ENCODE results near the gene UBE2L5. TPM values are rescaled to one million over a fixed set of nuclear protein-coding genes. Genes with fewer than 3 reads are reported as not detected.

The UBE2L5 gene
- total and polyA plus RNA-seq, 11 donors, result 0.32 TPM; not detected in 10

DNA sequence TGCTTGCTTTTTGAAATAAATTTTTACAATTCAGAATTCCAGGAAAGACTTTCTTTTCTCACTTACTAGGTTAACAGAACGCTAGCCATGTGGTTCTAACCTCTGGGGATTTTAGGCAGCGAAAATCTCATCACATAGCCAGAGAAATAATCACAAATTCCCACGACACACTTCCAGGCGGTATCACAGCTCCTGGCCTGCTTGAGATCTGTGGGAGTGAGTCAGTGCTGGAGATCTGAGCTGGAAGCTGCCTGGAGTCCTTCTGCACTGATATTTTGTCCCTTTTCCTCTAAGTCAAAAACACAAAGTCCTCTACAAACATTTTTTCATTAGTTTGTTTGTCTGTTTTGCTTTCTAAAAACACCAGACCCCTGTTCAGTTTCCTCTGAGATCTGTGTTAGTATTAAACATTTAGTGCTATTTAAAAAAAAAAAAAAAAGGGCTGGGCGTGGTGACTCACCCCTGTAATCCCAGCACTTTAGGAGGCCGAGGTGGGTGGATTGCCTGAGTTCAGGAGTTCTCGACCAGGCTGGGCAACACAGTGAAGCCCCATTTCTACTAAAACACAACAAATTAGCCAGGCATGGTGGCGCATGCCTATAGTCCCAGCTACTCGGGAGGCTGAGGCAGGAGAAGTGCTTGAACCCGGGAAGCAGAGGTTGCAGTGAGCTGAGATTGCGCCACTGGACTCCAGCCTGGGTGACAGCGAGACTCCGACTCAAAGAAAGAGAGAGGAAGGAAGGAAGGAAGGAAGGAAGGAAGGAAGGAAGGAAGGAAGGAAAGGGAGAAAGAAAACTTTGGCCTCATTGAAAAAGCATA, 12.2 kb upstream of the UBE2L5 start:
- Histone ChIP-seq H3K9me3 (no peaks in the 10 kb centered on the region), H3K27me3 (no peaks in the 10 kb centered on the region), H3K27ac (peak overlapping the region in 7 of 12 donors; percentile 56 to 92 (median 79)), H3K36me3 (no peaks in the 10 kb centered on the region), H3K4me1 (peaks cover 0 to 22% (median 8%) of the 10 kb centered on the region in 12 donors), H3K4me3 (no peak overlapping the region)
- WGBS, 4 donors, result 71 to 76% (median 74%) methylated on average over 13 of the region's 13 CpGs
- intact Hi-C loops (cut with DNase I), result loop anchor here in 8 of 10 donors (2.0 to 10.0 kb wide), 13 partner anchors 32 to 392 kb away; partner anchors contain the start of genes USPL1 (in 2 of the 8), HMGB1 (in 1 of the 8) and KATNAL1 (in 1 of the 8)
- ATAC-seq (peak in 3 of 4 donors; percentile 48 to 54 (median 51)), DNase-seq (peak in 4 of 5 donors; percentile 17 to 43 (median 28))
- TF ChIP-seq, protein P1, sequence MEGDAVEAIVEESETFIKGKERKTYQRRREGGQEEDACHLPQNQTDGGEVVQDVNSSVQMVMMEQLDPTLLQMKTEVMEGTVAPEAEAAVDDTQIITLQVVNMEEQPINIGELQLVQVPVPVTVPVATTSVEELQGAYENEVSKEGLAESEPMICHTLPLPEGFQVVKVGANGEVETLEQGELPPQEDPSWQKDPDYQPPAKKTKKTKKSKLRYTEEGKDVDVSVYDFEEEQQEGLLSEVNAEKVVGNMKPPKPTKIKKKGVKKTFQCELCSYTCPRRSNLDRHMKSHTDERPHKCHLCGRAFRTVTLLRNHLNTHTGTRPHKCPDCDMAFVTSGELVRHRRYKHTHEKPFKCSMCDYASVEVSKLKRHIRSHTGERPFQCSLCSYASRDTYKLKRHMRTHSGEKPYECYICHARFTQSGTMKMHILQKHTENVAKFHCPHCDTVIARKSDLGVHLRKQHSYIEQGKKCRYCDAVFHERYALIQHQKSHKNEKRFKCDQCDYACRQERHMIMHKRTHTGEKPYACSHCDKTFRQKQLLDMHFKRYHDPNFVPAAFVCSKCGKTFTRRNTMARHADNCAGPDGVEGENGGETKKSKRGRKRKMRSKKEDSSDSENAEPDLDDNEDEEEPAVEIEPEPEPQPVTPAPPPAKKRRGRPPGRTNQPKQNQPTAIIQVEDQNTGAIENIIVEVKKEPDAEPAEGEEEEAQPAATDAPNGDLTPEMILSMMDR (IDR thresholded peaks at IDR 0.05), result no peak
- TF ChIP-seq POLR2A (IDR thresholded peaks at IDR 0.05), result no peak

DNA sequence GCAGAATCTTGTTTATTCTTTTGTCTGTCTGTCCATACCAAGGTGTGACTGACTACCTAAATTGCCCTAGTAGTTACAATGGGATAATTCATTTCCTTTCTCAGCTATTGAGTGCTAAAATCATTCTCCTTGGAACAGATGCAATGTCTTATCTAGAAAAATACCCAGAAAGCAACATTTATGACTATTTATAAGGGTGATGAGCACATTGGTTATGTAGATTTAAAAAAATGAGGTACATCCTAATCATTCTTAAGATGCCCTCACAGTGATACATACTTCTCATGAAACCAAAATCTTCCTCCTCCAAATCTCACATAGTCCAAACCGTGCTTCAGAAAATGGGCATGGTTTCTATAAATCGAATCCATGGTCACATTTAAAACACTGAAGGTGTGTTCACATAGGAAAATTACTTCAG, 11.6 kb upstream of the UBE2L5 start:
- Histone ChIP-seq H3K9me3 (no peaks in the 10 kb centered on the region), H3K27ac (peak overlapping the region in 2 of 12 donors; percentile 79 to 88), H3K4me1 (peaks cover 0 to 22% (median 8%) of the 10 kb centered on the region in 12 donors), H3K27me3 (no peaks in the 10 kb centered on the region), H3K36me3 (no peaks in the 10 kb centered on the region), H3K4me3 (no peak overlapping the region)
- intact Hi-C loops (cut with DNase I), result loop anchor here in 2 of 10 donors (5.0 kb wide), 2 partner anchors 47 to 52 kb away; no protein-coding TSS in a partner anchor
- TF ChIP-seq, protein P1 (IDR thresholded peaks at IDR 0.05), result no peak
- TF ChIP-seq POLR2A (IDR thresholded peaks at IDR 0.05), result no peak
- ATAC-seq, result no peak
- 92 to 99% (median 96%) methylated on average over 2 of the region's 2 CpGs for WGBS, 4 donors
- no peak for DNase-seq

DNA sequence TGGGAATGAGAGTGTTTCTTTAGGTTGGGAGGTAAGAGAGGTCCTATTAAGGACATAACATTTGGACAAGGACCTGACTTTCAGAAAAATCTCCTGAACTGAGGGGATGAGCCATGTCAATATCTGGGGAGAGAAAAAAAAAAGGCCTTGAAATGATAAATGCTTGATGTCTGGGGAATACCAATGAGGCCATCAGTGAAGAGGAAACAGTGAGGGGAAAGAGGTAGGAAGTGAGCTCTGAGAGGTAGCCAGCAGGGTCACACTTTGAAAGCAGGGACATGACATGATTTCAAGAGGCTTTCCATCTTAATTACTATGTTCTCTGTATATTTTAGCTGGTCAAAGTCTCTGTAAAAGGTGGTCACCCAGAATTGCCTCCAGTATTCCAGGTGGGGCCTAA, 9.9 kb upstream of the UBE2L5 start:
- intact Hi-C loops (cut with DNase I), result loop anchor here in 2 of 10 donors (5.0 kb wide), 2 partner anchors 45 to 50 kb away; no protein-coding TSS in a partner anchor
- DNase-seq (no peak), ATAC-seq (no peak)
- Histone ChIP-seq H3K27me3 (no peaks in the 10 kb centered on the region), H3K9me3 (no peaks in the 10 kb centered on the region), H3K4me1 (peaks cover 0 to 21% (median 8%) of the 10 kb centered on the region in 12 donors), H3K27ac (no peak overlapping the region), H3K36me3 (no peaks in the 10 kb centered on the region), H3K4me3 (no peak overlapping the region)
- no peak for TF ChIP-seq POLR2A (IDR thresholded peaks at IDR 0.05)
- TF ChIP-seq, protein P1 (IDR thresholded peaks at IDR 0.05), result no peak

DNA sequence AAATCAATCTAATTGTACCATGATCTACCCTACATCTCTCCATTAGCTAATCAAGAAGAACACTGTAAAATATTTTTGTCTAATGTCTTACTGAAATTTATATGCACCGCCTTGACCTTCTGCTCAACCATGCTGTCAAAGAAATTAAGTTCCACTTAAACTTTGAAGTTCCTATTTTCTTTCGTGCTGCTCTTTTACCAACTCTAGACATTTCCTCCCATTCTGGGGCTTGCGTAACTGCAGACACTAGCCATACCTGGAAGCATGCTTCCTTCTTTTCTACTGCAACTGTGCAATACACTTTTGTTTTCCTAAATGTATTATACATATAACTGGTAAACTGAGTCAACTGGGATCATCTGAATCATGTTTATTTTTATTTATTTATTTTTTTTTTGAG, 8.5 kb upstream of the UBE2L5 start:
- intact Hi-C loops (cut with DNase I), result loop anchor here in 2 of 10 donors (5.0 kb wide), 2 partner anchors 43 to 48 kb away; no protein-coding TSS in a partner anchor
- no peak for ATAC-seq
- Histone ChIP-seq H3K36me3 (no peaks in the 10 kb centered on the region), H3K27ac (no peak overlapping the region), H3K4me1 (peaks cover 0 to 11% (median under 1%) of the 10 kb centered on the region in 12 donors), H3K4me3 (no peak overlapping the region), H3K27me3 (no peaks in the 10 kb centered on the region), H3K9me3 (no peaks in the 10 kb centered on the region)
- DNase-seq, result no peak
- 59 to 88% (median 73%) methylated on average over 2 to 3 of the region's 3 CpGs for WGBS, 4 donors
- no peak for TF ChIP-seq POLR2A (IDR thresholded peaks at IDR 0.05)
- TF ChIP-seq, protein P1 (IDR thresholded peaks at IDR 0.05), result no peak

Measured in heart left ventricle (tissue), 16 donors.